Ectodermal cell (in vitro differentiated cells): ENCODE measurements around the gene HOXD11.

Source experiments
- H3K27ac ChIP-seq: 2 replicates; pipeline ENCODE4 v1.7.0; 2013; ENCODE audit warnings: mild to moderate bottlenecking, low read depth, low read length; ENCODE audit not compliant: insufficient read depth, poor library complexity, severe bottlenecking
- H3K27me3 ChIP-seq: 2 replicates; pipeline ENCODE4 v1.7.0; 2013; ENCODE audit warnings: mild to moderate bottlenecking, low read length; ENCODE audit not compliant: insufficient read depth, control insufficient read depth, poor library complexity, severe bottlenecking
- H3K36me3 ChIP-seq: one replicate; pipeline ENCODE4 v1.7.0; 2013; ENCODE audit warnings: low read length; ENCODE audit not compliant: control insufficient read depth, insufficient read depth
- H3K4me1 ChIP-seq: one replicate; pipeline ENCODE4 v1.7.0; 2013; ENCODE audit warnings: low read length; ENCODE audit not compliant: control insufficient read depth, insufficient read depth
- H3K4me3 ChIP-seq: 2 replicates; pipeline ENCODE4 v1.7.0; 2013; ENCODE audit warnings: low read depth, low read length, control low read depth; ENCODE audit not compliant: insufficient read depth
- H3K9me3 ChIP-seq: 2 replicates; pipeline ENCODE4 v1.7.0; 2013; ENCODE audit warnings: mild to moderate bottlenecking, low read length, moderate library complexity; ENCODE audit not compliant: control insufficient read depth
- WGBS, 2 experiments: methylation state at CpG; one replicate each; pipeline ENCODE4 v1.1.7; 2013; ENCODE audit warnings: missing lambda C conversion rate in 2 of 2; 5-methylcytosine and 5-hydroxymethylcytosine counted together

HOXD11 gene

GRCh38 chr2:176130147-176130956, 23.3 kb downstream of the HOXD11 start:
- no peak overlapping the region for H3K27ac ChIP-seq
- peaks cover 4% of the 10 kb centered on the region for H3K4me1 ChIP-seq
- no peaks in the 10 kb centered on the region for H3K9me3 ChIP-seq
- no peaks in the 10 kb centered on the region for H3K36me3 ChIP-seq
- WGBS, 2 experiments, result 1% methylated on average over 100 of the region's 100 CpGs
- H3K27me3 ChIP-seq, result peaks cover 100% of the 10 kb centered on the region
- H3K4me3 ChIP-seq, result peak overlapping the region; percentile 9

GRCh38 chr2:176130957-176131847, 24.1 kb downstream of the HOXD11 start:
- Histone ChIP-seq H3K27ac (no peak overlapping the region), H3K4me3 (no peak overlapping the region)
- 20 to 22% methylated on average over 13 to 14 of the region's 15 CpGs for WGBS, 2 experiments

GRCh38 chr2:176131848-176132158, 24.7 kb downstream of the HOXD11 start:
- Histone ChIP-seq H3K27me3 (peaks cover 100% of the 10 kb centered on the region), H3K9me3 (no peaks in the 10 kb centered on the region), H3K36me3 (no peaks in the 10 kb centered on the region), H3K27ac (no peak overlapping the region), H3K4me3 (no peak overlapping the region), H3K4me1 (peaks cover 4% of the 10 kb centered on the region)
- WGBS, 2 experiments, result 34 to 36% methylated on average over 3 of the region's 4 CpGs

More at GRCh38 chr2:176130957-176131847, 24.1 kb downstream of the HOXD11 start:
- H3K9me3 ChIP-seq, result no peaks in the 10 kb centered on the region
- peaks cover 100% of the 10 kb centered on the region for H3K27me3 ChIP-seq
- peaks cover 4% of the 10 kb centered on the region for H3K4me1 ChIP-seq
- no peaks in the 10 kb centered on the region for H3K36me3 ChIP-seq

GRCh38 chr2:176132205-176133171, 25.4 kb downstream of the HOXD11 start:
- Histone ChIP-seq H3K9me3 (no peaks in the 10 kb centered on the region), H3K4me1 (peaks cover 4% of the 10 kb centered on the region), H3K27ac (no peak overlapping the region), H3K36me3 (no peaks in the 10 kb centered on the region), H3K4me3 (no peak overlapping the region), H3K27me3 (peaks cover 100% of the 10 kb centered on the region)
- WGBS, 2 experiments, result 5% methylated on average over 33 of the region's 33 CpGs

GRCh38 chr2:176133389-176133788, 26.3 kb downstream of the HOXD11 start:
- Histone ChIP-seq H3K4me1 (peaks cover 4% of the 10 kb centered on the region), H3K4me3 (no peak overlapping the region), H3K27me3 (peaks cover 100% of the 10 kb centered on the region), H3K9me3 (no peaks in the 10 kb centered on the region), H3K36me3 (no peaks in the 10 kb centered on the region), H3K27ac (no peak overlapping the region)

- 7 to 8% methylated on average over 4 of the region's 4 CpGs for WGBS, 2 experiments
- H3K9me3 ChIP-seq, result no peaks in the 10 kb centered on the region
Measured at GRCh38 chr2:176134035-176134434, 27.0 kb downstream of the HOXD11 start.

GRCh38 chr2:176135035-176135440, 28.0 kb downstream of the HOXD11 start:
- H3K4me3 ChIP-seq, result no peak overlapping the region
- peaks cover 4% of the 10 kb centered on the region for H3K4me1 ChIP-seq
- H3K27me3 ChIP-seq, result peaks cover 100% of the 10 kb centered on the region
- H3K36me3 ChIP-seq, result no peaks in the 10 kb centered on the region
- no peaks in the 10 kb centered on the region for H3K9me3 ChIP-seq
- no peak overlapping the region for H3K27ac ChIP-seq

More at GRCh38 chr2:176134035-176134434, 27.0 kb downstream of the HOXD11 start:
- no peaks in the 10 kb centered on the region for H3K36me3 ChIP-seq
- H3K4me3 ChIP-seq, result no peak overlapping the region
- H3K4me1 ChIP-seq, result peaks cover 4% of the 10 kb centered on the region
- no peak overlapping the region for H3K27ac ChIP-seq
- H3K27me3 ChIP-seq, result peaks cover 100% of the 10 kb centered on the region

GRCh38 chr2:176136374-176137251, 29.5 kb downstream of the HOXD11 start:
- no peak overlapping the region for H3K27ac ChIP-seq
- H3K36me3 ChIP-seq, result no peaks in the 10 kb centered on the region
- no peaks in the 10 kb centered on the region for H3K9me3 ChIP-seq
- 1% methylated on average over 71 of the region's 71 CpGs for WGBS, 2 experiments
- H3K4me3 ChIP-seq, result peak overlapping the region; percentile 11
- peaks cover 100% of the 10 kb centered on the region for H3K27me3 ChIP-seq
- no peaks in the 10 kb centered on the region for H3K4me1 ChIP-seq

- WGBS, 2 experiments, result 2 to 10% methylated on average over 2 of the region's 2 CpGs
- peaks cover 100% of the 10 kb centered on the region for H3K27me3 ChIP-seq
- H3K36me3 ChIP-seq, result no peaks in the 10 kb centered on the region
- H3K9me3 ChIP-seq, result no peaks in the 10 kb centered on the region
- H3K4me1 ChIP-seq, result no peaks in the 10 kb centered on the region
- no peak overlapping the region for H3K27ac ChIP-seq
- H3K4me3 ChIP-seq, result no peak overlapping the region
Measured at GRCh38 chr2:176137252-176137580, 30.1 kb downstream of the HOXD11 start.
